HFF-Myc (cell line): Measurements from ENCODE around the gene WDR81.
"Not testable (repeated sequence)": the region's sequence is repeated elsewhere in the genome, so short reads cannot be mapped to it uniquely, and the experiment has no call there.

Source experiments
- DNase-seq: peaks from one replicate; pipeline ENCODE4 v3.0.0-alpha.2; 2011; ENCODE audit warnings: low read depth; ENCODE audit errors: extremely low read depth
- H3K4me3 ChIP-seq: replicated peaks from 2 replicates; pipeline ENCODE4 v1.5.1; 2011; ENCODE audit warnings: low read depth, mild to moderate bottlenecking, control low read depth, low read length
- TF ChIP-seq, protein P1 (sequence below): IDR thresholded peaks from 2 replicates; pipeline ENCODE4 v1.5.1; 2012; ENCODE audit warnings: mild to moderate bottlenecking, low read depth, low read length, control low read depth; ENCODE audit errors: missing control alignments

Gene WDR81

DNA sequence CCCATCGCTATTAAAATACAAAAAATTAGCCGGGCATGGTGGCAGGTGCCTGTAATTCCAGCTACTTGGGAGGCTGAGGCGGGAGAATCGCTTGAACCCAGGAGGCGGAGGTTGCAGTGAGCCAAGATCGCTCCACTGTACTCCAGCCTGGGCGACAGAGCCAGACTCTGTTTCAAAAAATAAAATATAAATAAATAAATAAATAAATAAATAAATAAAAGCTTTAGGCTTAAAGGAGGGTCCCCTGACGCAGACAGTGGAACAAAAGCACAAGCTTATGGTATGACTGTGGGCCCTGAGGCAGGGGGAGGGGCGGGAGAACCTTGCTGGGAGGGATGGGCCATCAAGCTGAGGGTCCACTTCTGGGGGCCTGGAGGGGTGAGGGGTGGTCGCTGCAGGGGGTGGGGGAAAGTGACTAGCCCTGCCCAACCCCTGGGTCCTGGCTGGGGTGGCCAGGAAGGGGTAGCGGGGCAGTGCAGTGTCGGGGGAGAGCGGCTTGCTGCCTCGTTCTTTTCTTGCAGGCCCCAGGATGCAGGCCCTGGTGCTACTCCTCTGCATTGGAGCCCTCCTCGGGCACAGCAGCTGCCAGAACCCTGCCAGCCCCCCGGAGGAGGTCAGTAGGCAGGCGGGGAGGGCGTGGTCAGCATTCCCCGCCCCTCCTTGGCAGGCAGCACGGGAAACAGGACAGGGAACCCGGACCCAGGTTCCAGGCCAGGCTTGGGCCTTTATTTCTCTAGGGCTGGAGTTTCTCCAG, 42.1 kb downstream of the WDR81 start:
- TF ChIP-seq, protein P1, sequence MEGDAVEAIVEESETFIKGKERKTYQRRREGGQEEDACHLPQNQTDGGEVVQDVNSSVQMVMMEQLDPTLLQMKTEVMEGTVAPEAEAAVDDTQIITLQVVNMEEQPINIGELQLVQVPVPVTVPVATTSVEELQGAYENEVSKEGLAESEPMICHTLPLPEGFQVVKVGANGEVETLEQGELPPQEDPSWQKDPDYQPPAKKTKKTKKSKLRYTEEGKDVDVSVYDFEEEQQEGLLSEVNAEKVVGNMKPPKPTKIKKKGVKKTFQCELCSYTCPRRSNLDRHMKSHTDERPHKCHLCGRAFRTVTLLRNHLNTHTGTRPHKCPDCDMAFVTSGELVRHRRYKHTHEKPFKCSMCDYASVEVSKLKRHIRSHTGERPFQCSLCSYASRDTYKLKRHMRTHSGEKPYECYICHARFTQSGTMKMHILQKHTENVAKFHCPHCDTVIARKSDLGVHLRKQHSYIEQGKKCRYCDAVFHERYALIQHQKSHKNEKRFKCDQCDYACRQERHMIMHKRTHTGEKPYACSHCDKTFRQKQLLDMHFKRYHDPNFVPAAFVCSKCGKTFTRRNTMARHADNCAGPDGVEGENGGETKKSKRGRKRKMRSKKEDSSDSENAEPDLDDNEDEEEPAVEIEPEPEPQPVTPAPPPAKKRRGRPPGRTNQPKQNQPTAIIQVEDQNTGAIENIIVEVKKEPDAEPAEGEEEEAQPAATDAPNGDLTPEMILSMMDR: no peak
- no peak overlapping the region for H3K4me3 ChIP-seq
- no peak for DNase-seq

DNA sequence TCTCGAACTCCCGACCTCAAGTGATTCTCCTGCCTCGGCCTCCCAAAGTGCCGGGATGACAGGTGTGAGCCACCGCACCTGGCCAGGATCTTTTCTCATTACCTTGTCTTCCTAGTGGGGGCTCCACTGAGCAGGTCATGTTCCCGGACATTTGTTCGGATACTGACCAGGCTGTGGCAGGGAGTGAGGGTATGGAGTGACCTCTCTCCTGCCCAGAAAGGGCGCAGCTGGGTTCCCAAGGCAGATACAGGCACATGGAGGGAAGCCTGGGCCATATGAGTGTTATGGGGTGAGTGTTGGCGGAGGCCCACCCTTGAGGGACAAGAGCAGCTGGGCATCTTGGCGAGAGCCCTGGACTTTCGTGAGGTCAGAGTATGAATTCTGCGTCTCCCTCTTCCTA, 42.9 kb downstream of the WDR81 start:
- TF ChIP-seq, protein P1: no peak
- no peak for DNase-seq
- H3K4me3 ChIP-seq: no peak overlapping the region

DNA sequence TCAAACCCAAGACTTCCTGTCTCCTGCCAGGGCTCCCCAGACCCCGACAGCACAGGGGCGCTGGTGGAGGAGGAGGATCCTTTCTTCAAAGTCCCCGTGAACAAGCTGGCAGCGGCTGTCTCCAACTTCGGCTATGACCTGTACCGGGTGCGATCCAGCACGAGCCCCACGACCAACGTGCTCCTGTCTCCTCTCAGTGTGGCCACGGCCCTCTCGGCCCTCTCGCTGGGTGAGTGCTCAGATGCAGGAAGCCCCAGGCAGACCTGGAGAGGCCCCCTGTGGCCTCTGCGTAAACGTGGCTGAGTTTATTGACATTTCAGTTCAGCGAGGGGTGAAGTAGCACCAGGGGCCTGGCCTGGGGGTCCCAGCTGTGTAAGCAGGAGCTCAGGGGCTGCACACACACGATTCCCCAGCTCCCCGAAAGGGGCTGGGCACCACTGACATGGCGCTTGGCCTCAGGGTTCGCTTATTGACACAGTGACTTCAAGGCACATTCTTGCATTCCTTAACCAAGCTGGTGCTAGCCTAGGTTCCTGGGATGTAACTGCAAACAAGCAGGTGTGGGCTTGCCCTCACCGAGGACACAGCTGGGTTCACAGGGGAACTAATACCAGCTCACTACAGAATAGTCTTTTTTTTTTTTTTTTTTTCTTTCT, 45.4 kb downstream of the WDR81 start:
- no peak overlapping the region for H3K4me3 ChIP-seq
- TF ChIP-seq, protein P1: no peak
- DNase-seq: no peak

DNA sequence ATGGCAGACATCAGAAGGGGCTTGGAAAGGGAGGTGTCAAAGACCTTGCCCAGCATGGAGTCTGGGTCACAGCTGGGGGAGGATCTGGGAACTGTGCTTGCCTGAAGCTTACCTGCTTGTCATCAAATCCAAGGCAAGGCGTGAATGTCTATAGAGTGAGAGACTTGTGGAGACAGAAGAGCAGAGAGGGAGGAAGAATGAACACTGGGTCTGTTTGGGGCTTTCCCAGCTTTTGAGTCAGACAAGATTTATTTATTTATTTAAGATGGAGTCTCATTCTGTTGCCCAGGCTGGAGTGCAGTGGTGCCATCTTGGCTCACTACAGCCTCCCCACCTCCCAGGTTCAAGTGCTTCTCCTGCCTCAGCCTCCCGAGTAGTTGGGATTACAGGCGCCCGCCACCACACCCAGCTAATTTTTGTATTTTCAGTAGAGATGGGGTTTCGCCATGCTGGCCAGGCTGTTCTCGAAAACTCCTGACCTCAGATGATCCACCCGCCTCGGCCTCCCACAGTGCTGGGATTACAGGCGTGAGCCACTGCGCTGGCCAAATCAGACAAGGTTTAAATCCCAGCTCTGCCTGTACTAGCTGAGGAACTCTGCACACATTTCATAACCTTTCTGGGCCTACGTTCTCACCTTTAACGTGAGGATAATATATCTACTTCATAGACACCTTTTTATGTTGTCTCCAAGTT, 48.6 kb downstream of the WDR81 start:
- not testable (repeated sequence) for DNase-seq, H3K4me3 ChIP-seq

DNA sequence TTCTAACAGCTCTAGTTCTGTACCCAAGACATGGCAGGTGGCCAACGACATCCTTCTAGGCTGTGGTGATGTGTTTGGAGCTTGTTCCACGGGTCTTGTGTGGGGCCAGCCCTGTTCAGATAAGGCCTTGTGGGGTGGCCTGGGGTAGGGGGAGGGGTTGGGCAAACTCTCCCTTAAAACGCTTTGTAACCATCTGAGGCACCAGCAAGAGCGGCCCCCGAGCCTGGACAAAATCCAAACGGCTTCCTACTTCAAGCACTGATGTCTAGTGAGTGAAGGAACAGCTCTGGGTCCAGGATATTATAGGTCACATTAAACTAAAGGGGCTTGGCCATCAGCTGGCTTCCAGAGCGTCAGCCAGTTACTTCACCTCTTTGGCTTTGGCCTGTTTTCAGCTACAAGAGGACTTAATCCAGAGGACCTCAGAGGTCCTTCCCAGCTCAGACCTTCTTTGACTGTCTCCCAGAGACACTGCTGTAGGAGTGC, 49.2 kb downstream of the WDR81 start:
- TF ChIP-seq, protein P1: no peak
- no peak for DNase-seq
- H3K4me3 ChIP-seq: no peak overlapping the region

DNA sequence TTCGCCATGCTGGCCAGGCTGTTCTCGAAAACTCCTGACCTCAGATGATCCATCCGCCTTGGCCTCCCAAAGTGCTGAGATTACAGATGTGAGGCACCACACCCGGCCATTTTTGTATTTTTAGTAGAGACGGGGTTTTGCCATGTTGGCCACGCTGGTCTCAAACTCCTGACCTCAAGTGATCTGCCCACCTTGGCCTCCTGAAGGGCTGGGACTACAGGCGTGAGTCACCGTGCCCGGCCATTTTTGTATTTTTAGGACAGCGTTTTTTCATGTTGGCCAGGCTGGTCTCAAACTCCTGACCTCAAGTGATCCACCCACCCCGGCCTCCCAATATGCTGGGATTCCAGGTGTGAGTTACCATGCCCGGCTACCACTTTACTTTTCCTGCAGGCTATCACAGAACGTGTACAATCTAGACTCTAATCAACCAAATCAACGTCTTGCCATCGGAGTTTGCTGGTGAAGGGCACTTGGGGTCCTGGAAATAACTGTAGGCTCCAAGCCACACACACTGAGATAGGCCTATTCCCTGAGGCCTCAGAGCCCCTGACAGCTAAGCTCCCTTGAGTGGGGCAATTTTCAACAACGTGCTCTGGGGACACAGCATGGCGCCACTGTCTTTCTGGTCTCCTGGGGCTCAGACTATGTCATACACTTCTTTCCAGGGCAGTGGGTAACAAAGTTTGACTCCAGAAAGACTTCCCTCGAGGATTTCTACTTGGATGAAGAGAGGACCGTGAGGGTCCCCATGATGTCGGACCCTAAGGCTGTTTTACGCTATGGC, 50.1 kb downstream of the WDR81 start:
- TF ChIP-seq, protein P1: no peak
- no peak overlapping the region for H3K4me3 ChIP-seq
- no peak for DNase-seq
